Fibroblast of peridontal ligament (primary cell): ENCODE data around the gene MBOAT2.
"Not testable (repeated sequence)": the region's sequence is repeated elsewhere in the genome, so short reads cannot be mapped to it uniquely, and the experiment has no call there.

Source experiments
- DNase-seq: peaks from one replicate; pipeline ENCODE4 v3.0.0-alpha.2; 2010; ENCODE audit errors: extremely low read depth

MBOAT2 gene

GRCh38 chr2:8957628-8958027 is 45.9 kb downstream of the MBOAT2 start:
- no peak for DNase-seq

- DNase-seq = no peak
These were observed 46.7 kb downstream of the MBOAT2 start for GRCh38 chr2:8956774-8957173.

DNA sequence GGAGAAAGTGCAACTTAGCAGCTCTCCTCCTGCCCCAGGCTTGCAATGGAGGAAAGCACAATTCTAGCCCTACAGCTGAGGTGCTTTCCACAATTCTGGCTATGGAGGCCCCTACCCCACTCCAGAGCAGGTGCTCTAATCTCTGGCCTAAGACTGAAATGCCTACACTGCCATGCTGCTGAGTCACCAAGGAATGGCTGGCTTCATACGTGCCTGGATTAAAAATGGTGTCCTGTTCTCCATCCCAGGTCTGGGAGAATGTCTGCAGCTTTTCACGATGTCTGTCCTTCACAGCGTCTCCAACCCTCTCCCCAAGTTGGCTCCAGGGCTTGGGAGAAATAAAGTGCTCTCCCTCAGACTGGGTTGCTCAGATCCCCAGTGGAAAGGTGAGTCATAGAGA is 48.5 kb downstream of the MBOAT2 start:
- no peak for DNase-seq

GRCh38 chr2:8953525-8953924 is 50.0 kb downstream of the MBOAT2 start:
- DNase-seq = no peak

- no peak for DNase-seq
These were observed 63.9 kb downstream of the MBOAT2 start for GRCh38 chr2:8939486-8940114.

- no peak for DNase-seq
These were observed 65.1 kb downstream of the MBOAT2 start for GRCh38 chr2:8938384-8938783.

- DNase-seq = no peak
These were observed 67.5 kb downstream of the MBOAT2 start for GRCh38 chr2:8935982-8936381.

DNA sequence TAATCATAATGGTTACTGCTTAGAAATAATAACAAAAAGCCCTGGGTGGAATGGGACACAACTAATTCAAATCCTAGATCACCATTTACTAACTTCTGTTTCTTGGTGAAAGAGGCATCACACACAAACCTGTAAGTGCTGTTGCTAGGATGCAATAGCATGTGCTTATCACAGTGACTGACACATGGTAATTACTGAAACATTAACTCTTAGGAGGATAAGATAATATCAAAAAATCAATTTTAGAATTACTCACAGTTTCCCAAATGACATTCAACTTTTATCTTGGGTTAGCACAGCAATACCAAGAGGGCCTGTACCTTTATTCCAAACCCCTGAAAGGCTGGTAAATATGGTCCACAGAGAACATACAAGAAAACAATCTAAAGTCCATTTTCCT is 69.1 kb downstream of the MBOAT2 start:
- no peak for DNase-seq

- DNase-seq = no peak
These were observed 70.8 kb downstream of the MBOAT2 start for GRCh38 chr2:8932702-8933101.

GRCh38 chr2:8930185-8930584 is 73.3 kb downstream of the MBOAT2 start:
- DNase-seq = not testable (repeated sequence)

GRCh38 chr2:8929128-8929527 is 74.4 kb downstream of the MBOAT2 start:
- no peak for DNase-seq

- DNase-seq = no peak
These were observed 75.7 kb downstream of the MBOAT2 start for GRCh38 chr2:8927510-8928455.

GRCh38 chr2:8926356-8926755 is 77.1 kb downstream of the MBOAT2 start:
- DNase-seq = no peak

DNA sequence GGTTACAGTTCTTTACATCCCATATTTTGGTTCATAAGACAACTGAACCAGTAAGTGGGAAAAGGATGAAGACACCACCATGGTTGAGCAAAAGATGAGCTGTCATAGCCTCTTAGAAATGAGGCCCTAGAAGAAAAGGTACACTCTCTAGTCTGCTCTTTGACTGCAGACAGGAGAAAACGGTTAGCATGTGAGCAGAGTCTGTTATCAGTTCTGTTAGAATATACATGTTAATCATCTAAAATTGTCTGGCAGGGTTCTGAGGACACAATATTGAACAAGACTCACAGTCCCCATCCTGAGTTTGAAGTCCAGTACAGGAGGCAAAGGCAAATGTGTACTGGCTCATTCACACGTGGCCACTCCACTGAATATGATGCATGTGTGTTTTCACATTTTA is 78.1 kb downstream of the MBOAT2 start:
- no peak for DNase-seq

DNA sequence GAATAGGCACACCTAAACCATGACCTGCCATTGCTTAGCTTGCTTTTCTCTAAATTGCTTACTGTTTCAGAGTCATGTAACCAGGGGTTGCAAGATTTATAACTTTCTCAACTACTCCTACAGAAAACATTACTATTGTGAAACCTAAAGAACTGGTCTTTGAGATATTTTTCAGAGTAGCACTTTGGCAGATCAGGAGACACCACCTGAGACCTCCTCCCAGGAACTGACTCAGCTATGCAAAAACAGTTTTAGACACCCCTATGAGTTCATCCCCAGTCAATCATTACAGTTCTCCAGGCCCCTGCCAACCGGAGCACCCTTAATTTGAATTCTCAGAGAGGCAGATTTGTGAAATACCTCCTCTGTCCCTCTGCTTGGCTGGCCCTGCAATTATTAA is 80.3 kb downstream of the MBOAT2 start:
- no peak for DNase-seq

DNA sequence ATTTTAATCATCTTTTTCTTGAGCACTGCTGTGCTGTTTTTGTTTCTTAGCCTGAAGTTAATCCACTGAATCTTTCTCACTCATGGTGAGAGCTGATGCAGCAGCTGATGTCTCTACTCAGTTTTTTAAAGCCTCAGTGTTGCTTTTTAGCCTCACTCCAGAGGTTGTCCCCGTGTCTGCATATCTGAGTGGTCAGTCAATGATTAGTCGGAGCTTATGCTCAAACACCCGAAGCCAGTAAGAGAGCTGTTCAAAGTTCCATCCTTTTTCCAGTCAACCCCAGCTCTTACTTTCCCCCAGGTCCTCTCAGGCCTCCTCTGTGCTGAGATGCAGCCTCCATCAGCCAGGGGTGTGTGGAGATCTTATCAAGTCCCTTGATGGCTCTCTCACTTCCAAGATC is 81.1 kb downstream of the MBOAT2 start:
- no peak for DNase-seq

- DNase-seq = no peak
These were observed 85.1 kb downstream of the MBOAT2 start for GRCh38 chr2:8918412-8918811.

DNA sequence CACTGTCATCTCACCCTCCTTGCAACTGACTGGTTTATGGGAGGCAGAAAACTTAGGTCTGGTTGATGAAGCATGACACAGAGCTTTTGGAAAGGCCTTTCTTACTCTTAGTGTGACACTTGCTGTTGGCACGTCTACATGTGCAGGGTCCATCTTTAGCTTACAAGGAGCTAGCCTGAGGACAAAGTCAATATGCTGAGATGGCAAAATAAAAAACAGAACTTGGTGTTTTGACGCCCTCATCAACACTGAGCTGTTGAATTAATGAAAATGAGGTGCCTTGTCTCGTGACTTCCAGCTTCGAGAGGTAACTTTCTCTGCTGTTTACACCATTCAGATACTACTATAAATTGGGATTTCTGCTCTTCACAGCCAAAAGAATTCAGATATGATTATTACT is 87.5 kb downstream of the MBOAT2 start:
- DNase-seq = no peak

DNA sequence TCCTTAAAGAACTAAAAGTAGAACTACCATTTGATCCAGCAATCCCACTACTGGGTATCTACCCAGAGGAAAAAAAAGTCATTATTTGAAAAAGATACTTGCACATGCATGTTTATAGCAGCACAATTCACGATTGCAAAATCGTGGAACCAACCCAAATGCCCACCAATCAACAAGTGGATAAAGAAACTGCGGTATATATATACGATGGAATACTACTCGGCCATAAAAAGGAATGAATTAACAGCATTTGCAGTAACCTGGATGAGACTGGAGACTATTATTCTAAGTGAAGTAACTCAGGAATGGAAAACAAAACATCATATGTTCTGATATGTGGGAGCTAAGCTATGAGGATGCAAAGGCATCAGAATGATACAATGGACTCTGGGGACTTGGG is 89.7 kb downstream of the MBOAT2 start:
- DNase-seq = not testable (repeated sequence)

- DNase-seq = no peak
These were observed 95.7 kb downstream of the MBOAT2 start for GRCh38 chr2:8907764-8908288.

DNA sequence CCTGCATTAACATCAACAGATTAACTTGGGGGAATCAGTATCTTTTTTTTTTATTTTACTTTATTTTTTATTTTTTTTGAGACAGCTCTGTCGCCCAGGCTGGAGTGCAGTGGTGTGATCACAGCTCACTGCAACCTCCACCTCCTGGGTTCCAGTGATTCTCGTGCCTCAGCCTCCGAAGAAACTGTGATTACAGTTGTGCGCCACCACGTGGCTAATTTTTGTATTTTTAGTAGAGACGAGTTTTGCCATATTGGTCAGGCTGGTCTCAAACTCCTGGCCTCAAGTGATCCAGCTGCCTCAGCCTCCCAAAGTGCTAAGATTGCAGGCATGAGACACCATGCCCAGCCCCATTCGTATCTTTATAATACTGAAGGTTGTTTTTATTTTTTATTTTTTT is 99.6 kb downstream of the MBOAT2 start:
- DNase-seq = not testable (repeated sequence)

DNA sequence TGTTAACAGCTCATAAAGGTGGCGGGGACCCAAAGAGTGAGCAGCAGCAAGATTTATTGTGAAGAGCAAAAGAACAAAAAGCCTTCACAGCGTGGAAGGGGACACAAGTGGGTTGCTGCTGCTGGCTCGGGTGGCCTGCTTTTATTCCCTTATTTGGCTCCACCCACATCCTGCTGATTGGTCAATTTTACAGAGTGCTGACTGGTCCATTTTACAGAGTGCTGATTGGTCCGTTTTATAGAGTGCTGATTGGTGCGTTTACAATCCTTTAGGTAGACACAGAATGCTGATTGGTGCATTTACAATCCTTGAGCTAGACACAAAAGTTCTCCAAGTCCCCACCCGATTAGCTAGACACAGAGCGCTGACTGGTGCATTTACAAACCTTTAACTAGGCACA is 100.7 kb downstream of the MBOAT2 start:
- not testable (repeated sequence) for DNase-seq

DNA sequence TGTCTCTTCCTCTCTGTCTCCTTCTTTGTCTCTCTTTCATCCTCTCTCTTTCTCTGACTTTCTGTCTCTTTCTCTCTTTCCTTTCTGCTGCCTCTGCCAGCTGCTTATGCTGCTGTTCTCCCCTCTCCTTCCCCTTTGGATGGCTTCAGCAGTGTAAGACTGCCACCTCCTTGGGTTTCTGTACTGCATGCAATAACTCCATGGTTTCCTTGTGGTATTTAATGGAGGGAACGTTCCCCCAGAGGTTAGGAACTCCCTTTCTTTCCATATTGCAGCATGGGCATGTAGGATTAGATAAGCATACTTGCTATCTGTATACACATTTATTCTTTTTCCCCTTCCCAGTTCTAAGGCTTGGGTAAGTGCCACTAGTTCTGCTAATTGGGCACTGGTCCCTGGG is 106.3 kb downstream of the MBOAT2 start:
- not testable (repeated sequence) for DNase-seq
